Activated T-helper 1 cell treated with Interleukin-2 at 50 U/mL for 16 hours (primary cell): ENCODE results near the gene ABI1.
"Not testable (repeated sequence)": the region's sequence is repeated elsewhere in the genome, so short reads cannot be mapped to it uniquely, and the experiment has no call there.

Experiments
- DNase-seq: peaks from one replicate; pipeline ENCODE4 v3.0.0-alpha.2; 2020; ENCODE audit warnings: low read depth

The ABI1 gene

GRCh38 chr10:26804418-26805393 lies 56.1 kb downstream of the ABI1 start:
- DNase-seq = no peak

DNA sequence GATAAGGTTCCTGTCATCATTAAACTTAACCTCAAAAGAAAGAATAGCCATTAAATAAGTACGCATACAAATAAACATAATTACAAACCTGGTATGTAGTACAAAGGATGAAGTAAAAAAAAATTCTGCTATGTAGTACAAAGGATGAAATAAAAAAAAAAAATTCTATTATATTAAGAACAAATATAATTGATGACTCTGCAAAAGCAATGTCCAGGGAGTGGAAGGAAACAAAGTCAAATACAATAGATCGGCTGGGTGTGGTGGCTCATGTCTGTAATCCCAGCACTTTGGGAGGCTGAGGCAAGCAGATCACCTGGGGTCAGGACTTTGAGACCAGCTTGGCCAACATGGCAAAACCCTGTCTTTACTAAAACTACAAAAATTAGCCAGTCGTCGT lies 56.9 kb downstream of the ABI1 start:
- no peak for DNase-seq

DNA sequence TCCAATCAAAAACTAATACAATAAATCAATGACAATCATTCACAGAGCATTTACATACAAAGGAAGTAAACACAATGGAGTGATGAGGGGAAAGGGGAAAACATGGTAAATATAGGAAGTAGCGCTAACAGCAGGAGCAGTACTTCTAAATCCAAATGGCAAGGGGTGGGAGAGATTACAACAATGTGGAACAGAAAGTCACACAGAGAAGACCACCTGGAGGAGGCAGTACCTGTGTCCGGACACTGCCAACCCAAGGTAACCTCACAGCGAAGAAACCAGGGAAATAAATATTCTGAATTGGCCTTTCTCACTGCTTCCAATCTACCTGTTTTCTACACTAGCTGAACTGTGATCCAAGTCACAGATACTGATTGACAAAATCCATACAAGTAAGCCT lies 58.2 kb downstream of the ABI1 start:
- DNase-seq = no peak

DNA sequence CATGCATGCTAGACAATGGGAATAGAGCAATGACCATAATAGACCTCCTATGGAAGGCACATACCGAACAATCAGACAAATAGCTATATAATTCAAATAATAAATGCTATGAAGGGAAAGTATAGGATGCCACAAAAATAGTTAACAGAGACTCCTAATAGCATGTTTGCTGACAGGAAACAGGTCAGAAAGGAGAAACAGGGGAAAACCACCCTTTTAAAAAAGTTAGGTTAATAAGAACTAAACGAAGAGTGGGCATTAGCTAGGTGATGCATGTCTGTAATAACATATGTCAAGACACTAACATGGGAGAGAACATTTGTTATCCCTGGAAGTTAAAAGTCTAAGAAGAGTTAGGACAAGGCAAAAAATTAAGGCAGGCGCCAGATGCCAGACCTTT lies 58.9 kb downstream of the ABI1 start:
- DNase-seq = no peak

DNA sequence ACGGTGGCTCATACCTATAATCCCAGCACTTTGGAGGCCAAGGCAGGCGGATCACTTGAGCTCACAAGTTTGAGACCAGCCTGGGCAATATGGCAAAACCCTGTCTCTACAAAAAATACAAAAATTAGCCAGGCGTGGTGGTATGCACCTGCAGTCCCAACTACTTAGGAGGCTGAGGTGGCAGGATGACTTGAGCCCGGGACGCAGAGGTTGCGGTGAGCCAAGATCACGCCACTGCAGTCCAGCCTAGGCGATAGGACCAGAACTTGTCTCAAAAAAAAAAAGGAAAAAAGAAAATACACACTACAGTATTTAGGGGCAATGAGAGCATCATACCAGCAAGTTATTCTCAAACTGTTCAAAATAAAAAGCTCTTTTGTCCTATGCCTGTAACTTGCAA lies 59.5 kb downstream of the ABI1 start:
- DNase-seq = no peak

- no peak for DNase-seq
Measured at GRCh38 chr10:26800468-26800867, 60.3 kb downstream of the ABI1 start.

GRCh38 chr10:26799342-26799741 lies 61.4 kb downstream of the ABI1 start:
- DNase-seq = no peak

DNA sequence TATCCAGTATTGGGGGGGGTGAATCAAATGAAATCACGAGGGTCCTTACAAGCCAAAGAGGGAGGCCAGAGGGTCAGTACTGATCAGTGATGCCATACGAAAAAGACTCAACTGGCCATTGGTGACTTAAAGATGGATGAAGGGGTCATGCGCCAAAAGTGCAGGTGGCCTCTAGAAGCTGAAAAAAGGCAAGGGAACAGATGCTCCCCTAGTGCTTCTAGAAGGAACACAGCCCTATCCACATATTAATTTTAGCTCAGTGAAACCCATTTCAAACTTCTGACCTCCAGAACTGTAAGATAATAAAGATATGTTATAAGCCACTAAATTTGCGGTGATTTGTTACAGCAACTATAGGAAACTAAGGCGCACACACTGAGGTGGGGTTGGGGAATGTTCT lies 62.5 kb downstream of the ABI1 start:
- no peak for DNase-seq

DNA sequence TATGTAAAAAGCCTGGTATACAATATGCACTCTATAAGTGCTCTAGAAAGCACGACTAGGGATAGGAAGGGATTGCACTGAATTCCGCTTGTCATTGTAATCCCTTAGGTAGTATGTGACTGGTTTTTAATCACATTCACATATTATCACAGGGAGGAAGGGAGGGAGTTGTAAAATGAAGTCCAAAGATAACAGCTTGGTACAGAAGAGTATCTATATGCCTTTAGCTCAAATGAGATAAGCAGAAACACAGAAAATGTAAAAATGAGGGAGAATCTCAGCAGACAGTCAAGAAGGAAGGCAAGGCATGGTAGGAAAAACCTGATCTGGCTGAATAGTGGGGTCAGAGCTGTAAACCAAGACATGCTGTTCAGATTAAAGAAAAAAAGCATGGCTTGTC lies 63.4 kb downstream of the ABI1 start:
- DNase-seq = no peak

DNA sequence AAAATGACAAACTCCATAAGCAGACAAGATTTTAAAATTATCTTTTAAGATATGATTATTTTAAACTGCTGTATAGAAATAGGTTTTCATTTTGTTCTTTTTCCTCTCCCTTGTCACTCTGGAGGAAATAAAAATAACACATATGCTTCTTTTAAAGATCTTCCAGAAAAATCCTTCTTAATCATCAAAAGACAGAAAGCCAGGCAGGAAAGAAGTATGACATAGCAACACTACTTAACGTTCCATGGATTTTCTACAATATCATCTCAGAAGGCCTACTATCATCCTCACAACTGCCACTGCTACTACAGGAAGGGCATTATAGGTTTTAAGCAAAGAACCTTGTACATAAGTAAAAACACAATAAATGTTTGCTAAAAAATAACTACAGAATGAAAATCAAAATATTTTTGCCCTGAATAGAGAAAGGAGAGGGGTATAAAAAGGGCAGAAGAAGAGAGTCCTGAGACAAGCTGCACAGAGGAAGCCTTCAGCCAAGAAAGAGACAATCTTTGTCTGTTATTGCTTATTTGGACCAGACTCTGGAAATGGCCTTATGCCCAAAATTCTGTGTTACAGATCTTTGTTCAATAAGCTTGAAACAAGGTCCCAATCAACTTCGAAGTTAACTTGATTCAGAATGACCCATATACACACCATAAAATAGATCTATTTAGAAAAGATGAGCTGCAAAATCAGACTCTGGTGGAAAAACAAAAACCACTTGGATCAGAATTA lies 67.8 kb downstream of the ABI1 start:
- DNase-seq = no peak

- DNase-seq = no peak
Measured at GRCh38 chr10:26790221-26790995, 70.3 kb downstream of the ABI1 start.

- not testable (repeated sequence) for DNase-seq
Measured at GRCh38 chr10:26789779-26790178, 71.0 kb downstream of the ABI1 start.

DNA sequence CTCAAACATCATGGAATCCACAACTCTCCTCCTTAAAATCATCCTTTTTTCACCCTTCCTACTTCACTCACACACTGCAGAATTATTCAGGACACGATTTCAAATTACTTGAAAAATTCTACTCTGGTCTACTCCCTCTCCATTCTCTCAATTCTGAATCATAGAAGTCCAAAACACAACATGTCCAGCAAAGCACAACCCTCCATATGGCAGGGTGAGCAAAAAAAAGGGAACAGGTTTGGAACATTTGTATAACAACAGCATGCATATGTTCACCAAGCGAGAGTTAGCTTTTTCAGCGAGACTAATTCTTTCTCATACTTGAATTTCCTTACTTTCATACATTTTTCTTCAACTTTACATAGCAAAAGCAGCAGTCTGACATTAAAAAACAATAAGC lies 73.4 kb downstream of the ABI1 start:
- no peak for DNase-seq

DNA sequence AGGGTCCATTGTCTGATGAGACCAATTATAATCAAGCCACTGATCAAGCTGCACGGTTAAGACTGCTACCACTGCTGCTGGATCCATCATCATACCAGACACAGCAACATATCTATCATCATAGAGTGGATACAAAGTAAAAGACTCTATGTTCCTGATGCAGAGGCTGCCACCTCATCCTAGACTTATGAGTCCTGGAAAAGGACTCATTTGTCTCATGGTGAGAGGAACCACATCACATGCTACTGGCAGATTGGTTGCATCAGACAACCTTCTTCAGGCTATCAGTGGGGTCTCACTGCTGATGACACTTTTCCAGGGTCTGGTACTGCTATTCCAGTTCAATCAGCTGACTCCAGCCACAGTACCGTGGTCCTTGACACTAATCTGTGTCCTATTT lies 79.0 kb downstream of the ABI1 start:
- DNase-seq = no peak

GRCh38 chr10:26780793-26781601 lies 79.8 kb downstream of the ABI1 start:
- no peak for DNase-seq

- DNase-seq = no peak
Measured at GRCh38 chr10:26780106-26780792, 80.5 kb downstream of the ABI1 start.

DNA sequence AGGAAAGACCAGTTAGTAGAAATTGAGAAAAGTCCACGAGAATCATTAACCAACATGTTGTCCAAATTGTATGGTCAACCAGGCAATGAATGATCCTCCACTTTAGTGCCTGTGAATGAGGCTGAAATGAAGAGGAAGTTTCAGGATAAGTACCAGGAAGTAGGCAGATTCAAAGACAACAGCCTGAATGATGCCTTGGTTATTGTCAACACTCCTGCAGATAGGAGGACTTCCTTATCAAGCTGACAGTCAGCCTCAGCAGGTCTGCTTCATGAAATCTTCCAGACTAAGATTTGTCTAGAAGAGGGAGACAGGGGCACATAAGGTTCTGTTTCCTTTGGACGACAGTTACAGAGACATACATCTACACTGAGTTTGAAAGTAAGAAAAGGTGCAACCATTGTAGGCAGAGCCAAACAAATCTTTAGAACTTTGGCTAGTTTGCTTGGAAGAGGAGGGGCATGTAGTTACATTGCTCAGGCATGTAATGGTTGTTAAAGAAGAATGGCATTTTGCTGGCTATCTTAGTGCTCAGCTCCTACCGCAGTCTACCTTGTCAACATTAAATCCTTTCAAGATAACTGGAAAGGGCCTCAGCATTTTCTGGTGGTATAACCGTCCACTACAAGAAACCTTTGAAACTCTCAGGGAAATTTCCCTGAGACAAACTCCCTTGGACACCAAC lies 81.4 kb downstream of the ABI1 start:
- DNase-seq = no peak

- DNase-seq = no peak
Measured at GRCh38 chr10:26777686-26778085, 83.1 kb downstream of the ABI1 start.

GRCh38 chr10:26776258-26776657 lies 84.5 kb downstream of the ABI1 start:
- no peak for DNase-seq

- DNase-seq = no peak
Measured at GRCh38 chr10:26773633-26774032, 87.1 kb downstream of the ABI1 start.
